HCT116 (cell line): ENCODE results near the gene ADAMTS5. TPM values are rescaled to one million over a fixed set of nuclear protein-coding genes. Genes with fewer than 3 reads are reported as not detected.

Experiments
- ATAC-seq: fragments of 200-7000 bp; cut with Tn5 transposase; 2 replicates; pipeline ENCODE4 v1.9.1; 2020; ENCODE audit warnings: mild to moderate bottlenecking, moderate library complexity
- BruUV-seq: library from RNA; stranded (reverse); fragments of 400-500 nt; replicated peaks from 2 replicates; lab custom pipeline; 2021; lab: Mats Ljungman, UMichigan
- CTCF ChIA-PET: fragments of 300-600 bp; sonication (Branson Sonifier 250); formaldehyde crosslinking; loops from one replicate; lab custom pipeline; 2021; ENCODE audit warnings: antibody characterized with exemption; lab: Charles Lee
- POLR2A ChIA-PET: fragments of 300-600, 350-600 bp; sonication (Branson Sonifier 250); formaldehyde crosslinking; loops from one replicate; lab custom pipeline; 2021; ENCODE audit warnings: antibody characterized with exemption; lab: Charles Lee
- RAD21 ChIA-PET, 2 experiments: fragments of 300-600 bp; sonication (Branson Sonifier 250); formaldehyde crosslinking; loops; one replicate each; lab custom pipeline; 2023; ENCODE audit warnings: low total read pairs in 2 of 2; ENCODE audit not compliant: uncharacterized antibody in 2 of 2, unreplicated experiment in 2 of 2, low non-redundant PET in 1 of 2; lab: Charles Lee
- DNase-seq: peaks from one replicate; pipeline ENCODE4 v3.0.0-alpha.2; 2010; ENCODE audit warnings: low read depth, low spot score
- H2AFZ ChIP-seq: fragments of 200-600 bp; shearing (Covaris generic), sonication (generic); 2 replicates; pipeline ENCODE4 v1.6.1; 2017; ENCODE audit warnings: low read depth, mixed run types, mixed read lengths, antibody characterized with exemption, low read length; ENCODE audit not compliant: poor library complexity, severe bottlenecking
- H3K27ac ChIP-seq: 2 replicates; pipeline ENCODE4 v1.5.1; 2012; ENCODE audit warnings: low read depth, low read length
- H3K27me3 ChIP-seq: fragments of 200-600 bp; sonication (generic); 2 replicates; pipeline ENCODE4 v1.6.1; 2016; ENCODE audit warnings: mixed run types, low read length, mixed read lengths; ENCODE audit not compliant: insufficient read depth
- H3K36me3 ChIP-seq, 2 experiments: fragments of 200-500 bp in 1 of 2; fragments of 200-600 bp in 1 of 2; sonication (Bioruptor generic) in 1 of 2; sonication (generic) in 1 of 2; 2 replicates each; pipeline versions ENCODE4 v1.5.1 to v1.6.1; 2014 to 2016; ENCODE audit warnings: low read length in 2 of 2, inconsistent platforms in 1 of 2, mixed read lengths in 1 of 2, mixed run types in 1 of 2; ENCODE audit not compliant: insufficient read depth in 2 of 2, control insufficient read depth in 1 of 2
- H3K4me1 ChIP-seq, 2 experiments: fragments of 200-600 bp in 1 of 2; sonication (generic) in 1 of 2; 2 replicates each; pipeline versions ENCODE4 v1.5.1 to v1.6.1; 2012 to 2017; ENCODE audit warnings: low read length in 2 of 2, inconsistent platforms in 1 of 2, mild to moderate bottlenecking in 1 of 2, mixed read lengths in 1 of 2, mixed run types in 1 of 2, moderate library complexity in 1 of 2; ENCODE audit not compliant: insufficient read depth in 2 of 2, control insufficient read depth in 1 of 2
- H3K4me2 ChIP-seq: fragments of 200-600 bp; sonication (generic); 2 replicates; pipeline ENCODE4 v1.6.1; 2017; ENCODE audit warnings: mixed run types, low read length, mixed read lengths
- H3K4me3 ChIP-seq, 2 experiments: fragments of 200-600 bp in 1 of 2; sonication (generic) in 1 of 2; replicated peaks in 1 of 2; 2 replicates each; pipeline ENCODE4 v1.5.1; 2011 to 2016; ENCODE audit warnings: low read length in 2 of 2, control low read depth in 1 of 2, low read depth in 1 of 2, mild to moderate bottlenecking in 1 of 2, mixed read lengths in 1 of 2, mixed run types in 1 of 2
- H3K79me2 ChIP-seq: fragments of 200-600 bp; sonication (generic); 2 replicates; pipeline ENCODE4 v1.6.1; 2017; ENCODE audit warnings: mild to moderate bottlenecking, mixed run types, low read length, moderate library complexity, mixed read lengths; ENCODE audit not compliant: insufficient read depth
- H3K9ac ChIP-seq: fragments of 200-600 bp; sonication (generic); 2 replicates; pipeline ENCODE4 v1.6.1; 2016; ENCODE audit warnings: low read length, mixed read lengths
- H3K9me2 ChIP-seq: fragments of 200-600 bp; sonication (generic), shearing (Covaris generic); 2 replicates; pipeline ENCODE4 v1.6.1; 2017; ENCODE audit warnings: mixed run types, mild to moderate bottlenecking, moderate library complexity; ENCODE audit not compliant: insufficient read depth
- H3K9me3 ChIP-seq, 2 experiments: fragments of 200-500 bp in 1 of 2; fragments of 200-600 bp in 1 of 2; sonication (Bioruptor generic) in 1 of 2; sonication (generic) in 1 of 2; 2 replicates each; pipeline ENCODE4 v1.6.1; 2014 to 2017; ENCODE audit warnings: low read length in 2 of 2, mixed read lengths in 2 of 2, inconsistent platforms in 1 of 2, low read depth in 1 of 2, mild to moderate bottlenecking in 1 of 2, mixed run types in 1 of 2, moderate library complexity in 1 of 2; ENCODE audit not compliant: control insufficient read depth in 1 of 2, insufficient read depth in 1 of 2
- H4K20me1 ChIP-seq: fragments of 200-600 bp; sonication (generic), shearing (Covaris generic); 2 replicates; pipeline ENCODE4 v1.6.1; 2017; ENCODE audit warnings: mixed run types, mild to moderate bottlenecking, moderate library complexity; ENCODE audit not compliant: insufficient read depth
- CBX3 ChIP-seq: IDR thresholded peaks from 2 replicates; pipeline ENCODE4 v1.6.1; 2012; ENCODE audit warnings: low read depth
- EGR1 ChIP-seq: IDR thresholded peaks from 2 replicates; pipeline ENCODE4 v1.6.1; 2012; ENCODE audit warnings: low read depth
- ELF1 ChIP-seq: IDR thresholded peaks from 2 replicates; pipeline ENCODE4 v1.6.1; 2012; ENCODE audit warnings: low read depth, borderline replicate concordance
- EZH2phosphoT487 ChIP-seq: fragments of 200-600 bp; IDR thresholded peaks from 2 replicates; pipeline ENCODE4 v1.6.1; 2018; ENCODE audit warnings: antibody characterized with exemption, borderline replicate concordance
- JUND ChIP-seq: IDR thresholded peaks from 2 replicates; pipeline ENCODE4 v1.6.1; 2012
- MAX ChIP-seq: IDR thresholded peaks from 2 replicates; pipeline ENCODE4 v1.6.1; 2012
- POLR2AphosphoS5 ChIP-seq: IDR thresholded peaks from 2 replicates; pipeline ENCODE4 v1.6.1; 2011; ENCODE audit warnings: mild to moderate bottlenecking, low read depth, low read length, moderate library complexity
- SRF ChIP-seq: IDR thresholded peaks from 2 replicates; pipeline ENCODE4 v1.6.1; 2012; ENCODE audit warnings: low read depth
- TCF7L2 ChIP-seq: IDR thresholded peaks from 2 replicates; pipeline ENCODE4 v1.7.0; 2011; ENCODE audit warnings: borderline replicate concordance, inconsistent platforms; ENCODE audit not compliant: insufficient read depth, insufficient read length; ENCODE audit errors: extremely low read depth
- ZFX ChIP-seq: fragments of 450-650 bp; IDR thresholded peaks from 2 replicates; pipeline ENCODE4 v1.6.1; 2017
- ZNF274 ChIP-seq: fragments of 200-500 bp; sonication (Bioruptor generic); IDR thresholded peaks from 2 replicates; pipeline ENCODE4 v1.6.1; 2014; ENCODE audit warnings: mild to moderate bottlenecking, low read depth, low read length, inconsistent platforms
- intact Hi-C: fragments of 100-400 bp; cut with micrococcal nuclease; formaldehyde crosslinking; loops from 2 replicates; pipeline ENCODE4 v1.10.0; 2022
- total RNA-seq: library from RNA; stranded (reverse); gene quantifications from one replicate; pipeline ENCODE4 v1.2.1, GENCODE V29; 2021; ENCODE audit not compliant: unreplicated experiment
- TF ChIP-seq, protein P1 (sequence below): IDR thresholded peaks from 2 replicates; pipeline ENCODE4 v1.6.1; 2011; ENCODE audit warnings: mild to moderate bottlenecking, low read length, moderate library complexity; ENCODE audit not compliant: insufficient replicate concordance; ENCODE audit errors: extremely low read depth

Gene ADAMTS5
- total RNA-seq, 1 experiment from 2014 or later, result 0.02 TPM

- TF ChIP-seq, protein P1, sequence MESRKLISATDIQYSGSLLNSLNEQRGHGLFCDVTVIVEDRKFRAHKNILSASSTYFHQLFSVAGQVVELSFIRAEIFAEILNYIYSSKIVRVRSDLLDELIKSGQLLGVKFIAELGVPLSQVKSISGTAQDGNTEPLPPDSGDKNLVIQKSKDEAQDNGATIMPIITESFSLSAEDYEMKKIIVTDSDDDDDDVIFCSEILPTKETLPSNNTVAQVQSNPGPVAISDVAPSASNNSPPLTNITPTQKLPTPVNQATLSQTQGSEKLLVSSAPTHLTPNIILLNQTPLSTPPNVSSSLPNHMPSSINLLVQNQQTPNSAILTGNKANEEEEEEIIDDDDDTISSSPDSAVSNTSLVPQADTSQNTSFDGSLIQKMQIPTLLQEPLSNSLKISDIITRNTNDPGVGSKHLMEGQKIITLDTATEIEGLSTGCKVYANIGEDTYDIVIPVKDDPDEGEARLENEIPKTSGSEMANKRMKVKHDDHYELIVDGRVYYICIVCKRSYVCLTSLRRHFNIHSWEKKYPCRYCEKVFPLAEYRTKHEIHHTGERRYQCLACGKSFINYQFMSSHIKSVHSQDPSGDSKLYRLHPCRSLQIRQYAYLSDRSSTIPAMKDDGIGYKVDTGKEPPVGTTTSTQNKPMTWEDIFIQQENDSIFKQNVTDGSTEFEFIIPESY, result no peak
- TF ChIP-seq SRF (no peak), ZFX (no peak)
Measured at GRCh38 chr21:26939601-26940111, 27.2 kb downstream of the ADAMTS5 start (continued).

DNA sequence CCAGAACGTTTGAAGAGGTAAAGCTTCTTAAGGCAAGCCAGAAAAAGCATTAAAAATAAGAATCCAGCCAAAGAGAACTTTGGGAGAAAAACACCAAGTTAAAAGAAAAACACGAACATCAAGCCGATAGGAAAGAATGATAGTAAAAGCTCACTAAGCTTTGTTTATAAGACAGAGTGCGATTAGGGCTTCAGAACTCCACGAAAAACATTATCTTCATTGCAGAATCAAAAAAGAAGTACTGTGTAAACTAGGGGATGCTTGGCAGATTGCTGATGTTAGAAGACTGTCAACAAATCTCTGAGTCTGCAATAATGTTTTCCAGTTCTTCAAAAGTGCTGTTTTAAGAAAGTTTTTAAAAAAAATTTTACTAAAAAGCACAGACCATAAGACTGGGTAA, 30.2 kb downstream of the ADAMTS5 start:
- DNase-seq, result no peak
- intact Hi-C loops, result no loop called here
- Histone ChIP-seq H3K79me2 (no peaks in the 10 kb centered on the region), H3K4me3 (no peak overlapping the region), H3K27me3 (no peaks in the 10 kb centered on the region), H2AFZ (no peak overlapping the region), H3K4me1 (no peaks in the 10 kb centered on the region), H3K4me2 (no peak overlapping the region), H3K9ac (no peak overlapping the region), H4K20me1 (no peaks in the 10 kb centered on the region), H3K36me3 (no peaks in the 10 kb centered on the region), H3K9me2 (no peaks in the 10 kb centered on the region), H3K27ac (no peak overlapping the region), H3K9me3 (peaks cover 20 to 39% of the 10 kb centered on the region in 2 experiments; a peak in 2 of 4 replicates)
- no TSS peak for BruUV-seq
- no peak for TF ChIP-seq MAX
- RAD21 ChIA-PET, result no interaction called here
- CTCF ChIA-PET, result no interaction called here
- POLR2A ChIA-PET, result no interaction called here
- no peak for ATAC-seq

GRCh38 chr21:26935977-26936376, 30.9 kb downstream of the ADAMTS5 start:
- H3K4me3 ChIP-seq, result no peak overlapping the region
- no peaks in the 10 kb centered on the region for H3K9me2 ChIP-seq
- no TSS peak for BruUV-seq
- no peak overlapping the region for H3K4me2 ChIP-seq
- no peaks in the 10 kb centered on the region for H3K79me2 ChIP-seq
- intact Hi-C loops, result no loop called here
- H4K20me1 ChIP-seq, result no peaks in the 10 kb centered on the region
- H3K9ac ChIP-seq, result no peak overlapping the region
- no peak overlapping the region for H3K27ac ChIP-seq
- ATAC-seq, result no peak
- H2AFZ ChIP-seq, result no peak overlapping the region
- DNase-seq, result no peak
- RAD21 ChIA-PET, result no interaction called here
- POLR2A ChIA-PET, result no interaction called here
- TF ChIP-seq CBX3 (no peak), ELF1 (no peak), SRF (no peak), EZH2phosphoT487 (no peak), ZNF274 (no peak), TCF7L2 (no peak), POLR2AphosphoS5 (no peak), JUND (no peak), EGR1 (no peak)
- no peaks in the 10 kb centered on the region for H3K36me3 ChIP-seq
- peaks cover 20 to 39% of the 10 kb centered on the region in 2 experiments; a peak in 2 of 4 replicates for H3K9me3 ChIP-seq
- CTCF ChIA-PET, result no interaction called here
- H3K4me1 ChIP-seq, result no peaks in the 10 kb centered on the region
- H3K27me3 ChIP-seq, result no peaks in the 10 kb centered on the region
